Measurements from ENCODE around the gene MTG2.
A peak's percentile ranks its signal among the peaks of the same experiment; 100 is the strongest.

The MTG2 gene, protein sequence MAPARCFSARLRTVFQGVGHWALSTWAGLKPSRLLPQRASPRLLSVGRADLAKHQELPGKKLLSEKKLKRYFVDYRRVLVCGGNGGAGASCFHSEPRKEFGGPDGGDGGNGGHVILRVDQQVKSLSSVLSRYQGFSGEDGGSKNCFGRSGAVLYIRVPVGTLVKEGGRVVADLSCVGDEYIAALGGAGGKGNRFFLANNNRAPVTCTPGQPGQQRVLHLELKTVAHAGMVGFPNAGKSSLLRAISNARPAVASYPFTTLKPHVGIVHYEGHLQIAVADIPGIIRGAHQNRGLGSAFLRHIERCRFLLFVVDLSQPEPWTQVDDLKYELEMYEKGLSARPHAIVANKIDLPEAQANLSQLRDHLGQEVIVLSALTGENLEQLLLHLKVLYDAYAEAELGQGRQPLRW

DNA sequence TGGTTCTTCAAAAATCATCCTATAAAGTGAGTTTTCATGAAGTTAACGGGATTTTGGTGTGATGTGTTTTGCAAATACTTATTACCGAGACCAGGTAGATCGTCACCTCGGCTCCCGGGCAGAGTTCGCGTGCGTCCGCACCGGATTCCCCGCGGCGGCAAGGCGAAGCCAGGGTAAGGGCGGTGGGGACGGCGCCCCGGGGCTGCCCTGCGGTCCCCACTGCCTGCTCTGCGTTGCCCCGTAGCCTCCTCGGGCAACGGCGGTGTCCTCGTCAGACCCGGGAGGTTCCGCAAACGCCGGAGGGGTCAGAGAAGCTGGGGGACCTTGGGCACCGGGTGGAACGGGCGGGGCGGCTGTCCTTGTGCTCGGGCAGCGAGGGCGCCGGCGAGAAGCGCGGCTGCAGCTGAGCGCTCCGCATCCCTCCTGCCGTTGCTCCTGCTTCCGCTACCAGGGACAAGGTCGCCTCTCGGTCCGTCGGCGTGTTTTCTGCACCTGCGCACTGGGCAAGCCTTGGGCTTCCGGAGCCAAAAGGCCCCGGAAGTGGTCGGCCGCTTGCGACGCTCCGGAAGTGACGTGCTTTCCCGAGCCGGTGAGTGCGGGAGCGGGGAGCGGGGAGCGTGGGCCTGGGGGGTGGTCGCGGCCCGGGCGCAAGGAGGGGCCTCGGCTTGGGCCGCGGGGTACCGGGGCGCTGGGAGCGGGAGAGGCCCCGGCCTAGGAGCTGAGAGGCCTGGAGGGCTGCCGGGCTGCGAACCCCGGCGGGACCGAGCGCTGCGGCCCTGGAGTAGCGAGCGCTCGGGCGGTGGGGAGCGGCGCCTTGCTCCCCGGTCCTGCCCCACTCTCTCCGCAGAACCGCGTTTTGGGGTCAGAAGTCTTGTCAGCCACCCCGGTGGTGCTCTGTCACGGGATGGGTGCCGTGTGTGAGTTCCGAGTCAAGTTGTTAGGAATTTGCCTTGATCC is at the start of gene MTG2:
TSS of gene MTG2 (plus strand) at position 560 of the 957 bp plus-strand sequence. CDS start 10,393 bp downstream, outside the sequence.
- peak; percentile 96 for DNase-seq (ENCODE audit: low spot score)

DNA sequence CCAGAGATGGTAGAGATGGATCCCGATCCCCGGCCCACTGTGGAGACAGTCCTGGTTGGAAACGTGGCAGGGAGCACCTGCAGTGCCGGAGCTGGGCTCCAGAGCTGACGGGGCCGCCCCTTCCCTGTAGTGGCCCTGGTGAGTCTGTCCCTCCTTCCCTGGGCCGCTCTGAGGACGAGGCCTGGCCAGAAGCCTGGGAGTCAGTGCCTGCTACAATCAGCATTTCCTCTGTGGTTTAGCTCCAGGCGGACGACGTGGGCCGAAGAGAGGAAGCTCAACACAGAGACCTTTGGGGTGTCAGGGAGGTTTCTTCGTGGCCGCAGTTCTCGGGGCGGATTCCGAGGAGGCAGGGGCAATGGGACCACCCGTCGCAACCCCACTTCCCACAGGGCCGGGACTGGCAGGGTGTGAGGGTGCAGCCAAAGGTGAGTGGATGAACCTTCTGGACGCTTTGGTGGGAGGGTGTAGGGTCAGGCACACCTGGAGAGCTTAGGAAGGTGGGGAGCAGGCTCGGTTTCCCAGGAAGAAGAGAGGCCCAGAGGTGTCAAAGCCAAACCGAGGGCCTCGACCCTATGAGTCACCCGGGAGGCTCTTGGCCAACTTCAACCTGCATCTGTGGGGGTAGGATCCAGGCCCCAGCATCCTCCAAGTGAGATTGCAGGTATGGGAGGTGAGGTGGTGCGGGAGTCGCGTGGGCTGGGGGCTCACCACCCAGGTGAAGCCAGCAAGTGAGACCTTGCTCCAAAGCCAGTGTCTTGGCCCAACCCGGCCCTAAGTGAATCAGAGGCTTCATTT is 49.6 kb upstream of the MTG2 start:
- DNase-seq (ENCODE audit: low spot score) = no peak

DNA sequence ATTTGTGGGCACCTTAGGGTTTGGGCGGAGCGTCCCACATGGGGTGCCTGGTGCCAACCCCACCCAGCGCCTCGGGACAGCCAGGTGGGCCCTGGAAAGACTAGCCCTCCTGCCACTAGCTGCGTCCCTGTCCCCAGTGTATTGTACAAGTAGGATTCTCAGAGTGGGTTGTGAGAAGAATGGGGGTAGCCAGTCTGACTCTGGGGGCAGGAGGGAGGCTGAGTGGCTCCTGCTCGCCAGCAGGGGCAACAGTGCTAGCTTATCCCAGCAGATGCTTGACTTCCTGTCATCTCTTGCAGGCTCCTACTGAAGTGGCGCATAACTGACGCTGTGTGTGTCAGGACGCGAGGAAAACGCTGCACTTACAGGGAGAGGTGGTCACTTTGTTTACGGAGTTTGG is 49.0 kb upstream of the MTG2 start:
- DNase-seq (ENCODE audit: low spot score) = no peak

DNA sequence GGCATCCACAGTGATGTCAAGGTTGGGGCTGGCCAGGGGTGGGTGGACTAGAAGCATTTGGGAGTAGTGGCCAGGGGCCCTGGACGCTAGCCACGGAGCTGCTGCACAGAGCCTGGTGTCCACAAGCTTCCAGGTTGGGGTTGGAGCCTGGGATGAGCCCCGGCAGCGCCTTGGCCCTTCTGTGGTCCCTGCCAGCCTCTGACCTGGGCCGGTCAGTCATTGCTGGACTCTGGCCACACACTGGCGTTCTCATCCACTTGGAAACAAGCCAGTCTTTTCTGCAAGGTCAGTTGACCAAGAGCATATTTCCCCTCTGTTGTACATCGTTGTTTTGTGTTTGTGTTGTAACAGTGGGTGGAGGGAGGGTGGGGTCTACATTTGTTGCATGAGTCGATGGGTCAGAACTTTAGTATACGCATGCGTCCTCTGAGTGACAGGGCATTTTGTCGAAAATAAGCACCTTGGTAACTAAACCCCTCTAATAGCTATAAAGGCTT is 48.0 kb upstream of the MTG2 start:
- DNase-seq (ENCODE audit: low spot score) = no peak

DNA sequence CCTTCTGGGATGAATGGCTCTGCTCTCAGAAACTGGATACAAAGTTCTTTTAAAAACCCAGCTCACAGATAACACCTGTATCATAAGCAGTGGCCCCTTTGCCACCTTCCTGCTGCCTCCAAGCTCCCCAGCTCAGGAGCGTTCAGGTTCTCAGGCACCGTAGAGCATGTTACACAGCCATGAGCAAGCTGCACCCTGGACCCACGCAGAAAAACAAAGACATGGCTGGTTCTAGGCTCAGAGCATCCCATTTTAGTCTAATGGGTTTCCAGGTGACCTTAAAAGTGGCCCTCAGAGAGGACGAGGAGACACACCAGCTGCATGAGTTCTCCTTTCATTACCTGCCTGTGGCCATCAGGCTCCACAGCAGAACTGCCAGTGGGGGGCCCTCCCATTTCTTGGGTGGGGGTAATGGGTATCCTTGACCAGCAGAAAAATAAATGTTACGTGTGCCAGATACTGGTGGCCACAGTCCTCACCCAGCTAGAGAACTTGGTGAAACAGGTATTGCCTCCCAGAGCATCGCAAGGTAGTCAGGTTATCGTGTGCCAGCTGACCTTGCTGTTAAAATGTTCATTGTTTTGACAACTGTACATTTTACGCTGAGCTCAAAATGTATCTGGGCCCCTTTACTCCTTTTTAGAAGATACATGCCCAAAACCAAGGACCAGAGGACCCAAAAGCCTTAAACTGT is 47.1 kb upstream of the MTG2 start:
- no peak for DNase-seq (ENCODE audit: low spot score)

DNA sequence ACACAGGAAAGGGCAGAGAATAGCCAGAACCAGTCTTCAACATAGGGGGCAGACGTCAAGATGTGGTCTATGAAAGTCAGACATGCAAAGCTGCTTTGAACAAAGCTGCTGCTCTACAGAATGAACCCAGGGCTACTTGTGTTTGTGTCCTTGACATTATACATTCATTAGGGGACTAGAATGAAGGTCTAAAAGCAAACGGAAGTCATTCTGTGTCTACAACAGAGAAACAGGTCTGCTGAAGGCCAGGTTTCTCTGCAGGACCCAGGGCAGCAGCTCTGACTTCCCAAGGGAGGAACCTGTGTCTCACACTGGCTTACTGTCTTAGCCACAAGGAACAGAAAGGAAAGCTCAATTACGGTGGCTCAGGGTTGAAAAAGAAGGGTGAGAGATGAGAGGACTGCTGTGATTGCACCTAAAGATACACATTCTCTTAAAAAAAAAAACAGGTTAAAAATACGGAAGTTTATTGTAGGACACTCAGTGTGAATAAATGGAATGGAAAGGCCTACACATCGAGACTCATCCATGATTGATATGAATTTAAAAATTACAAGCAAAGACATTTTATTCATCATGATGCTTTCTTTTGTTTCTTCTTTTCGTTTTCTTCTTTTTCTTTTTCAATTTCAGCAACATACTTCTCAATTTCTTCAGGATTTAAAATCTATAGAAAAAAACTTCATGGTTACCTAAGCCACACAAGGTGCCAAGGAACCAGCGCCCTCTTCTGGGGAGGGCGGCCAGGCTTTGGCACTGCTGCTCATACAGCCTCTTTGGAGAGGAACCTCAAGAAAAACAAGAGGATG is 46.3 kb upstream of the MTG2 start:
- peak; percentile 67 for DNase-seq (ENCODE audit: low spot score)

DNA sequence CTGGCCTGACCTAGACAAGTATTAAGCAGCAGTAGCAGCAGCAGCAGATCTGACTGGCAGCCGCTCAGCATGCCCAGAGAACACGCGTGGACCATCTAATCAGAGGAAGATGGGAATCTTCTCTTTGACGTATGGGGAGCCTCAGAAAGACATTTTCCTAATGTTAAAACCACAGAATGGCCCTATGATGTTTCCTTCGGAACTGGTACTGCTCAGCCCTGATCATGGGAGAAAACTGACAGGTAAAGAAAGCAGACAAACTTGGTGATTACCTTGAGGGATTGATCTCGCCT is 45.8 kb upstream of the MTG2 start:
- no peak for DNase-seq (ENCODE audit: low spot score)

DNA sequence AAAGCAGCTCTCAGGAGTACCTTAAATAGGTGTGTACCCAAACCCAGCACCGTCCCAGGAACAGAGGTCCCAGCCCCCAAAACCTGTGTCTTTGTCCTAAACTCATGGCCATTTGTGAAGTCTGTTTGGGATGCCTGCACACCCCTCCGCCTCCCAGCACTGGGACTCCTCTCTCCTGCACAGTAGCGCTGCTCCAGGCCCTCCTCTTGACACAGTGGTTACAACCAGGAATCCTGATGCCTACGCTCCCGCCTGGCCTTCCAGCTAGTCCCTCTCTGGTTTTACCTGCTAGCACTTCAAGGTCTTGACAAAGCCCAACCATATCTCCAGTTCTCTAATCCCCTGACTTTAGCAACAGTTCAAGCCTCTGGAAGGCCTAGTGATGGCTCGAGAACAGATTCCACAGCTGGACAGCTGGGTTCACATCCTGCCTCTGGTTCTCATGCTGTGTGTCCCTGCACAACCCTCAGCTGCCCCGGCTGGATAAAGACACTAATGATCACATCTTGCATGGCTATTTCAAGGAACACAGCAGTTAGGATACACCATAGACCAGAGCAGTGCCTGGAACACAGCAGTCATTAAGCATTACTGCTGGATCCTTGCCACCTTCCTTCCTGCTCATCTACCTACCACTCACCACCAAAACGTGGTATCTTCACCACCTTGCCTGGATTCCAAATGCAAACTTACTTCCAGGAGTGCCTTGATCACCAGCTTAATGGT is 45.2 kb upstream of the MTG2 start:
- DNase-seq (ENCODE audit: low spot score) = no peak

DNA sequence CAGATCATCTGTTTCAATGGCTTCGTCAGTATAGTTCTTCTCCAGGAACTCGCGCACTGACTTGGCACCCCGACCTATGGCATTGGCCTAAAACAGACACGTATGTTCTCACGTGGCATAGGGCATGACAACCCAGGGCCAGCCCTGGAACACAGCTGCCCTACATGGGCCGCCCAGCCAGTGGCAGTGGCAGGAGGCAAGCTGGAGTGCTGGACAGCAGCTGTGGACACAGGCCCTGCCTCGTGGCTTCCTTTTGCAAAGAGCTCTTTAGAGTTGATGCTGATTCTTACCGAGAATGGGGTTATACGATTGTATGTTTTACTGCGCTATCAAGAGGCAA is 44.7 kb upstream of the MTG2 start:
- no peak for DNase-seq (ENCODE audit: low spot score)

DNA sequence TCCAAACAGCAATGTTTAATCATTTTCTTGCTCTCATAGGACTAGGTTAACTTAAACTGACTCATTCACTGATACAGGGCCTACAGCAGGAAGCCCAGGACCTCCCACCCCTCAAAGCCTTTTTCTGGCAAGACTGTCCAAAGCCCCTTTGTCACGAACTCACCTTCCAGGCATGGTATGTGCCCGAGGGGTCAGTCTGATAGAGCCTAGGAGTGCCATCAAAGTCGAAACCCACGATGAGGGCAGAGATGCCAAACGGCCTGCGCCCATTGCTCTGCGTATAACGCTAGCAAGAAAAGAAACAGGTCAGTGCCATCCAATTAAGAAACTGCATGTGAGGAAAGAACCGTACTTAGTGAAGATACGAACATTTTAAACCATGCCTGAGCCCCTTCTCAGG is 43.9 kb upstream of the MTG2 start:
- no peak for DNase-seq (ENCODE audit: low spot score)

DNA sequence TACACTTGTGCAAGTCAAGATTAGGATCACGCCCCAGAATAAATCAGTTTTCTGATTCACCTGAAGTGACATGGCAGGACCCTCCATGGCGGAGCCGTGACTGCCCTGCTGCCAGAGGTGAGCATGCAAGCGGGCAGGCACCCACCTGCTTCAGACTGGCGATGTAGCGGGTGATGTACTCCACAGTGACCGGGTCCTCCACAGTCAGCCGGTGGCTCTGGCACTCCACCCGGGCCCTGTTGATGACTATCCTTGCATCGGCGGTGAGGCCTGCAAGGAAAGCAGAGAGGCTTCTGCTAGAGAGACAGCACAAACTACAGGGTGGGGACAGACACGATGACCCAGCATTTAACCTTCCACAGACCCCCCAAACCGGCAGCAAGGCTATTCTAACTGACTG is 43.2 kb upstream of the MTG2 start:
- DNase-seq (ENCODE audit: low spot score) = no peak

DNA sequence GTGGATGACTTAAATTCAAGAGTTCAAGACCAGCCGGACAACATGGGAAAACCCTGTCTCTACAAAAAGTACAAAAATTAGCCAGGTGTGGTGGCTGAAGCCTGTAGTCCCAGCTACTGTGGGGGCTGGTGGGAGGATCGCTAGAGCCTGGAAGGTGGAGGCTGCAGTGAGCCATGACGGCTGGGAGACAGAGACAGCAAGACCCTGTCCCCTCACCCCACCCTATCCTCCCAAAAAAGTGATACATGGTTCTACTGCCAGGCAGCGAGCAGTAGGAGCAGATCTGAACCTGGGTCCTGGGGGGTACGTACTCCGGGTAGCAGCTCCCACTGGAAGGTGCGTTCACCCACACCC is 41.8 kb upstream of the MTG2 start:
- no peak for DNase-seq (ENCODE audit: low spot score)

DNA sequence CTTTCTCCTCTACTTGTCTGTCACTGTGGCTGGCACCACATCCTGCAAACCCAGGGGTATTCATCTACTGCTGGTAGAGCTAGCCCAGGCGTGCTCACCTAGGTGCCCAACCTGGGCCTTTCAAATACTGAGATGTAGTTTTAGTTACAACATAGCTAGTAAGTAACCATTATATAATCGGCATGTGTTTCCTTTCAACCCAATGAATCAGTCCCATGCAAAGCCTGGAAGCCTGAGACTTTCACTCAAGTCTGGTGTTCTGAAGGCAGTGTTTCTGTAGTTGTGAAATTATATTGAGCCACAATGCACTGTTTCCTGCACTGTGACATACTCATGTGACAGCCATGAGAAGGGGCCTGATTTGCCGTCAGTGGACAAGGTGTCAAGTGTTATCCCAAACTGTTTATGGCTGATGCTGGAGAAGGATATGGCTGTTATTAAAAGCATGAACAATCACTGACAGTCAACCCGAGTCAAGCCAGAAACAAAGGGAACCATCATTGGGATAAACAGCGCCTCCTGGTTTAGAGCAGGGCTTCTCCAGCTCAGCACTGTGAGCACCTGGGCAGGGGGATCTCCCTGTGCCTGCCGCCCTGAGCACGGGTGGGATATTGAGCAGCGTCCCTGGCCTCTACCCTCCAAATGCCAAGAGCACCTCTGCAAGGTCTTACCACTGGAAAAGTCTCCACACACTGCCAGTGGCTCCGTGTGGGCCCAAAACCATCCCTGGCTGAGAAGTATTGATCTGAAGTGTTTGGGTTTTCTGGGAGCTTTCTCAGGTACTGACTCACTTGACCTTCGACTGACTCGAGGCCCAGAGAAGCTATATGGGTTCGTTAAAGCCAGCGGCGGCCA is 41.2 kb upstream of the MTG2 start:
- DNase-seq (ENCODE audit: low spot score) = no peak

DNA sequence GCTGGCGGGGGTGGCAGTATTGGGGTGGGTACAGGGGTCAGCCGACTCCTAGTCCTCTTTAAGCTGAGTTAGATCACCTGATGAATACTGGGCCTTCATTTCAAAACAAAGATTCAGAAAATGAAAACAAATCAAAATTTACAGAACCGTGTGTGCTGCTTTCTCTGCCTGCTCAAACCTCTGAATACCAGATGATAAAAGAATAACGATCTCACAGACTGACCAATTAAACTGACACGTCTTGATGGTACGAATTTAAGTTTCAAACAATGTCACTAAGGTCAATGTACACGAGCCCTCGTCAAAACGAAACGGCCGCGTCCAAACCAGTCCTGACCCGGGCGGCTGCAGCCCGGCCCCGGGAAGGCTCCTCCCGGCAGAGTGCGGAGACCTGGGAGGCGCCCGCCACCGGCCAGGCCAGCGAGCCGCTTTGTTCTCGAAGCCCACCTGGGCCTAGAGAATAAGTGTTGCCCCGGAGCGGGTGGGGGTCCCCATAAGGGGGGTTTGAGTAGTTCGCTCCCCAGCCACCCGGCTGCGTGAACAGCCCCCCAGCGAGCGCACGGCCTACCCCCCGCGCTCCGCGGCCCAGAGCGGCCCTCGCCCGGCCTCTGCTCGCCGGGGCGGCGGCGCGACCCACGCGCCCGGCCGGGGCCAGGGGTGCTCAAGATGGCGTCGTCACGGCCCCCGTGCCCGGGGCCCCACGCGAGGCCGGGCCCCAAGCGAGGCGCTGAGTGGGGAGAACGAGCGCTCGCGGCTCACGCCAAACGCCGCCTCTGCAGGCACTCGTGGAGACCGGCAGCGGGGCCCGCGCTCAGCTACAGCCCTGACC is 40.4 kb upstream of the MTG2 start:
- peak; percentile 65 for DNase-seq (ENCODE audit: low spot score)

DNA sequence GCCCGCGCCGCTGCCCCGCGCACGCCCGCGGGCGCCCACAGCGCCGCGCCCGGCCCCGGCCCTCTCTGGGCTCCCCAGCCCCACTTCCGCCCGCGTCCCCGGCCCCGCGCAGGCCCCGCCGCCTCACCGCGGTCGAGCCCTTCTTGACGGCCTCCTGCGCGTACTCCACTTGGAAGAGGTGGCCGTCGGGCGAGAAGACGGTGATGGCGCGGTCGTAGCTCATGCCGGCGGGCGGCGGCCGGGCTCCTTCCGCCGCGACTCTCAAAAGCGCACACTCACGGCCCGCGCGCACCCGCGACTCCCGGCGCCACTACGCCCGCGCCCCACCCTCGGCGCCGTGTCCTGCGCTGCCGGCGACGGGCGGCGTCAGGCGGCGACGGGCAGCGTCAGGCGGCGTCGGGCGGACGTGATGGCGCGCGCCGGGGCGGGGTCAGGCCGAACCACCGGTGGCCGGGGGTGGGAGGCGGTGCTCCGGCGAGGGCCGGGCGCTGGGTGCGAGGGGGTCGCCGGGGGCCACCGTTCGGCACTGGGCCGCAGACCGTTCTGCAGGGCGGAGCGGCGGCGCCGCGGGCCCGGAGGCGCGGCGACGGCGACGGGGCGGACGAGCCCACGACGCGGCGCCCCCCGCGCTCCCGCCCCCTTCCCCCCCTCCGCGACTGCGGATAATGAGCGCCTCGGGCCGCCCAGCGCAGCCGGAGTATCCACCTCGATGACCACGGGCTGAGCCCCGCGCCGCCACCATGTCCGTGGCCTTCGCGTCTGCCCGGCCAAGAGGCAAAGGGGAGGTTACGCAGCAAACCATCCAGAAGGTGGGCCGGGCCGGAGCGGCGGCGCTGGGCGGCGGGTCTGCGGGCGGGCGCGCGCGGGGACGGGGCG is 39.5 kb upstream of the MTG2 start, which contains the start of the genes PSMA7 and SS18L1:
TSS of gene PSMA7 (minus strand) at position 314 of the 876 bp plus-strand sequence. CDS start at position 223, 91 bp downstream.
TSS of gene SS18L1 (plus strand) at position 689 of the 876 bp plus-strand sequence. CDS start at position 741, 52 bp downstream.
- peak; percentile 91 for DNase-seq (ENCODE audit: low spot score)

DNA sequence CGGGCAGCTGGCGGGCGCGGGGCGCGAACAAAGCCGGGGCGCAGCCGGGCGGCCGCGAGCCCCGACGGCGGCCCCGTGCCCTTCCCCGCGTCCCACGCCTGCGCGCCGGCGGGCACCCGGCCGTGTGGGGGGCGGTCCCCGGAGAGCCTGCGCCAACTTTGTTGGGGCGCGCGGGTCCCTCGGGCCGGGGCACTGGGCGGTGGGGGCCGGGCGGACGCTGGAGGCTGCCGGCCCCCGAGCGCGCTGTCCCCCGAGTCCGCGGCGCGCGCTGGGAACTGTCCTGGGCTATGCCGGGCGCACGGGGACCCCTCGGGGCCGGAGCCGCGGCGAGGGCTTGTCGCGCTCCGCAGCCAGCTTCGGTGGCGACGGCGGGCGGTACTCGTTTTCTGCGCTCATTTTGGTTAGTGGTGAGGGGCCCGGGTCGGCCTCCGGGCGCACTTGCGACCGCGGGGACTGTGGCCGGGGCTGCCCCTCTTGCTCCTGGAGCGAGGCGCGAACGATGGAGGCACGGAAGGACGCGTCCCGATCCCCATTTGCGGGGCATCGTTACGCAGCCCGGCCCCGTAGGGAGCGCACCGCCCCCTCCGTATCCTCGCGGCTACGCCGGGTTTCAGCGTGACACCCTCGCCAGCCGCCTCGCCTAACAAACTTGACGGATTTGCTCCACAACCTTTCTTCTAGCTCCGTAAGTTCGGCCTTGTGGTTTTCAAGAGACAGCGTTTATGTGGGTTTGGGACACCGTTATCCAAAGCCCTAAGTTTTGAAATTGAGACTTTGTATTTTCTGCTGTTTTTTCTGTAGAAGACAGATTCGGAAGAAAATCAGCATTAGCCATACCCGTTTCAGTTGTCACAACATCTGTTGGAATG is 38.6 kb upstream of the MTG2 start:
- DNase-seq (ENCODE audit: low spot score) = peak; percentile 66
